Germinal center (tissue), 1 donor: ENCODE data around the gene ATXN1.
"Not testable (repeated sequence)": the region's sequence is repeated elsewhere in the genome, so short reads cannot be mapped to it uniquely, and the experiment has no call there.

Source experiments
- DNase-seq: peaks from one replicate; pipeline ENCODE4 v3.0.0; 2012; ENCODE audit warnings: mixed read lengths, low spot score

The ATXN1 gene

DNA sequence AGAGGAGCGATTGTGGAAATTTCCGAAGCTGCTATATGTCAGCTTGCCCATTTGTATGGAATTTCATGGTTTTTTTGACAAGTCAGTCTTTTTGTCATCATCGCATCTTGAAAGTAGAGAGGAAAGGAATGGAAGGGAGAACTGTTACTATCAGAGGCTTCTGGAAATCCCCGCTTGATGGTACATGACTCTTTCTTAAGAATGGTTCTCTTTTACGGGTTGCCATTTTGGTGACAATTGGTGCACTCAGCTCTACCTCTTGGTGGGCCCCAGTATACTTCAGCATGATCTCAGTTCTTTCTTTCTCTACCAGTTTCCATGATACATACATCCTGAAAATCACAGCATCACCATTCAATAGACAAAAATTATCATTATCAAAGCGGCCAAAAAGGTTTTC is 146.0 kb downstream of the ATXN1 start:
- not testable (repeated sequence) for DNase-seq

DNA sequence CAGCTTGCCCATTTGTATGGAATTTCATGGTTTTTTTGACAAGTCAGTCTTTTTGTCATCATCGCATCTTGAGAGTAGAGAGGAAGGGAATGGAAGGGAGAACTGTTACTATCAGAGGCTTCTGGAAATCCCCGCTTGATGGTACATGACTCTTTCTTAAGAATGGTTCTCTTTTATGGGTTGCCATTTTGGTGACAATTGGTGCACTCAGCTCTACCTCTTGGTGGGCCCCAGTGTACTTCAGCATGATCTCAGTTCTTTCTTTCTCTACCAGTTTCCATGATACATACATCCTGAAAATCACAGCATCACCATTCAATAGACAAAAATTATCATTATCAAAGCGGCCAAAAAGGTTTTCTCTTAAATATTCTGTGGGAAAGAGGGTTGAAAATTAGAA is 147.1 kb downstream of the ATXN1 start:
- DNase-seq, result not testable (repeated sequence)

GRCh38 chr6:16613504-16613903 is 147.8 kb downstream of the ATXN1 start:
- not testable (repeated sequence) for DNase-seq

DNA sequence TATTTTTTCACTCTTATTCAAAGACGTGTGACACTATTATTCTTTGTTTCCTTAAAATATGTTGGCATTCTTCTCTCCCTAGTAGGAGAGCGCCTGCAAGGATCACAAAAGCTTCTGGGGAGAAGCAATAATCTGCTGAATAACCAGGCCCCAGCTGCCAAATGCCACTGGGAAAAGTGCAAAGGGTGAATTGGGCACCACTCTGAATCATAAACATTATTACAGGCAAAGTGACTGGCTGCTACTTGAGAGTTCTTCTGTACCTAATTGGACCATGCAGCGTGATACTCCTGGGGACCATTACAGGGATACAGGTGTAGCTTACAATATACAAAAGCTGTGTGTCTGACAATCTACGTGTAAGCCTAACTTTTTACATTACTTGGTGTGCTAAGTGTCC is 152.8 kb downstream of the ATXN1 start:
- no peak for DNase-seq

DNA sequence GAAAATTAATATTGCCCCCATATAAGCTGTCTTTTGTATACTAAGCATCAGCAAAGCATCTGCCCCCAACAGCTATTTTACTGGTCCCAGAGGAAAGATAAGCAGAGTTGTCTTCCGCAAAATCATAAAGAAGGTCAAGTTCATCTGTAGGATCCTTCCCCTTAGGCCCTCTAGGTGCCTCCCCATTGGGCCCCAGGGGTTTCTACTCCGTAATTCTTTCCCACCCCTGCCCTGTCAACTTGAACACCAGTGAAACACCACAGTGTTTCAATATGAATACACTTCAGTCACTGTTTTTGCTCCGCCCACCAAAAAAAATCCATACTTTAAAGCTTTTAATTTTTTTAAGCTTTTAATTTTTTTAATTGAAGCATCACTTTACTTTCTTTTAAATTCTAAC is 159.2 kb downstream of the ATXN1 start:
- DNase-seq, result peak; percentile 17

DNA sequence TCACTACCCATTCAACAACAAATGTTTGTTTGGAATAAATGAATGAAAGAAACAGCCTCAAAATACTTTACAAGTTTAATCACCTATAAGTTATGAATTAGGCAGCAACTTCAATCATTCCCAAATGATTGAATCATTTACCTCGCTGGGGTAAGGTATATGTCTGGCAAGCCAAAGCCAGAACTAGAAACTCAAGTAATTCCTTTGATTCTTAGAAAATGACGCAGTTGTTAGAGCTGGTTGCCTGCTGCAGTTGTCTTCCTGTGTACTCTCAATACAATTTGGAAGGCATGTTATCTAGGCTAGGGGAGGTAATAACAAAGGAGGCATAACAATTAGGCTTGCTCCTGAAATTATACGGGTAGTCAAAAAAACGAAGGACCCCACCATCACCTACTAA is 160.6 kb downstream of the ATXN1 start:
- DNase-seq, result no peak

- DNase-seq, result no peak
These were observed 161.2 kb downstream of the ATXN1 start for GRCh38 chr6:16600026-16600425.

- DNase-seq, result no peak
These were observed 164.5 kb downstream of the ATXN1 start for GRCh38 chr6:16596616-16597331.

DNA sequence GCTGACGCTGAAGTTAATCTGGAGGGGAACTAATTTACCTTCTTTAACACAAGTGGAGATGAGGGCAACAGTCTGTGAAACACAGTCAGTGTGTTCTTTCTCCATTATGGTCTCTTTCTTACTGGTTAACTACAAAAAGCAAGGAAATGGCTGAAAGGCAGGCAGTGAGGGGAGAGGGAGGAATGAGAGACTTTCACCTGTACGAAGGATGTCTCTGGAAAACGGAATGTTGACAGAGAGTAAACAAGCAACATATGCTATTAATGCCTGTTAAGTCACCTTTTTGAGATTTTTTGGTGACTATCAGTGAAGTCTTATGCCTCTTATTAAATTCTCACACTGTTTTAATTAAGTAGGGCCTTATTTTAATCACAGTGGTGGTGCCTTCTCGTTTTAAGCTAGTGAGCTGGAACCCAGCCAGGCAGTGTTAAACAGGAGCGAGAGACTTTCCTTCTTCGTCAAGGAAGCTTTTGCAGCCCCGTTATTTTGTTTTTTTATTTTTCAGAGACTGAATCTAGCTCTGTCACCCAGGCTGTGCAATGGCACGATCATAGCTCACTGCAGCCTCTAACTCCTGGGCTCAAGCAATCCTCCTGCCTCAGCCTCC is 165.6 kb downstream of the ATXN1 start:
- no peak for DNase-seq

DNA sequence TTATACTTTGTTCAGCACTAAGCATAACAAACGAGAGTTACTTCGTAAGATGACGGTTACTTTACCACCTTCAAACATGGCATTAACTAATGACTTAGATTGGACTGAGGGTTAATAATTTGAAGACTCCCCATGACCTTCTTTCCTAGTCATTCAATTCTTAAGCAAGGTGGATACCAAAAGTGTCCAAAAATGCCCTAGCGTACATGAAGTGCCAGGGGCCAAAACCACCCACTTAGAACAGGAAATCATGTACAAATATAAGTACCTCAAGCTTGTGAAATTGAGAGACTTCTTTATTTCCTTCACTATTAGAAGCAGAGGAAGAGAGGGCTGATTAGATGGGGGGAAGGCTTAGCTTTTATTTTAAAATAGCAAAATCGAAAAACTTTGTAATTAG is 166.4 kb downstream of the ATXN1 start:
- DNase-seq, result no peak

GRCh38 chr6:16592223-16592911 is 168.9 kb downstream of the ATXN1 start:
- DNase-seq, result no peak

- no peak for DNase-seq
These were observed 169.7 kb downstream of the ATXN1 start for GRCh38 chr6:16591396-16592222.

GRCh38 chr6:16585805-16586204 is 175.5 kb downstream of the ATXN1 start:
- DNase-seq, result no peak

DNA sequence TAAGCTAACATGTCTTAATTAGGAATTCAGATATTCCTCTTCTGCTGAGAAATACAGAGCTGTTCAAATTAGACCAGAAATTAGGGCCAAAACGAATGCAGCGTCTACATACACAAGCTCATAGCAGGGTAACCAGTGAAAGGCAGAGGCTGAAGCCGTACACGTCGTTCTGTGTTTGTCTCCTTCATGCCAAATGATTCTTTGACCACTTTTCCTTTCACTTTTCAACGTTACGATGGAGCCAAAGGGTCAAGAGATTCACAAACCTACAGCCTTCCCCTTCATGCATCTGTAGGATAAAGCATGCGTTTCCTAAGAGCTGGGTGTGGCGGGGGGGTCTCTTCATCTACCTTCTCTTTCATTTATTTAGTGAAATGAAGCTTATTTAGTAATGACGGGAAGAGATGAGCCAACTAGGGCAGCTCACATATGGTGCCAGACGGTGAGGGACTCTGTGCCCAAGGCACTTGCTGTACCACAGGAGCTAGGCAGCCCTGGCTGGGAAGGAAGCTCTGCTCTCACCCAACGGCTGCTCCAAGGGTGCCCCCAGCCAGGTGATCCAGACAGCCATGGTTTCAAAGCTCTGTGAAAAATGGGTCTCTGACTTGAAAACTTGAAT is 178.0 kb downstream of the ATXN1 start:
- no peak for DNase-seq

DNA sequence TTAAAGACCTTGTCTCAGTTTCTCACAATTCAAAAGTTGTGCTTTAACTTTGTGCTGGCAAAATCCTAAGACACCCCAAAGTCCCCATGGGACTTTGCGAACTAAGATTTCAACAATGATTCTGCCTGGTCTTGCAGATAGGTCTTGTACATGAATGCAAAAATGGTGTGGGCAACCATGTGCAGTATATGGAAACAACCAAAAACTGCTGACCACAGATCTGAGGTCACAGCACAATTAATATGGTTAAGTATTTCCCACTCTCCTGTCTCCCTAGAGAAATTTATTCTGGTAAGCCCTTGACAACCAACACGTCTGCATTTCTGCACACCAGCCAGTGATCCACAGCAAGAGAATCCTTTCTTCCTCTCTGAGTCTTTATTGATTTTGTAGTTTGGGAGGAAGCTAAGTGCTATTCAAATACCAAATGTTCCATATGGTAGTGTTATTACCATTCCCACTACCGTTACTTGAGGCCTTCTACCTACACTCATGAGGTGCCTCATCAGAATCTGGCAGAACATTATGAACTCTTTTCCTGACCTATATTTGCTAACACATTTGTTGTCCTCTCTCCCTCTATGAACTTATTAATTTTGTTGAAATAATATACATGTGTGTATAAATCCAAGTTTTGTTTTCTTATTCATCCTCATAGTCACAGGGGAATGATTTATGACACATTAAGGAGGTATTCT is 178.7 kb downstream of the ATXN1 start:
- DNase-seq, result no peak

DNA sequence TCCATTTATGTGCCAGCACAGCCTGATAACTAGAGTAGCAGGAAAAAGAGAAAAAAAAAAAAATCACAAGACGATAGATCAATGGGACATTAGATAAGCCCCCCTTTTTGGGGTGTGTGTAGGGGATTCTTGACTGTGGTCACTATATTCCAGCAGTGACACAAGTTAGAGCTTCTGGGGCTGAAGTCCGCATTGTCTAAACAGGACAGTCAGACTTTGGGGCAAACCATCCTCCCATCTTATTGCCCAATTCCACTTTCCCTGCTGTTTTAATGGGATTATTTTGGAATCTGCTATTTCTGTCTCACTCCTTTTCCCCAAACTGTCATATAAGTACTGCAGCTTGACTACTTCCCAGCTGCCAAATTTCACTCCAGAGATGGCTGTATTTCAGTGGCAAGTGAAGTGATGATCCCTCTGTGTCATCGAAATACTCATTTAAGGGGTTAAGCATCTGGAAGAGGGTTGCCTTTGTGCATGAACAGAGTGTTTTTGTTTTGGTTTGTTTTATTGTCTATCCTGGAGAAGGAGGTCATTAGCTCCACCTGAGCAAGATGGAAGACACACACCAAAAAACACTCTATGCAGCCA is 182.5 kb downstream of the ATXN1 start:
- no peak for DNase-seq

DNA sequence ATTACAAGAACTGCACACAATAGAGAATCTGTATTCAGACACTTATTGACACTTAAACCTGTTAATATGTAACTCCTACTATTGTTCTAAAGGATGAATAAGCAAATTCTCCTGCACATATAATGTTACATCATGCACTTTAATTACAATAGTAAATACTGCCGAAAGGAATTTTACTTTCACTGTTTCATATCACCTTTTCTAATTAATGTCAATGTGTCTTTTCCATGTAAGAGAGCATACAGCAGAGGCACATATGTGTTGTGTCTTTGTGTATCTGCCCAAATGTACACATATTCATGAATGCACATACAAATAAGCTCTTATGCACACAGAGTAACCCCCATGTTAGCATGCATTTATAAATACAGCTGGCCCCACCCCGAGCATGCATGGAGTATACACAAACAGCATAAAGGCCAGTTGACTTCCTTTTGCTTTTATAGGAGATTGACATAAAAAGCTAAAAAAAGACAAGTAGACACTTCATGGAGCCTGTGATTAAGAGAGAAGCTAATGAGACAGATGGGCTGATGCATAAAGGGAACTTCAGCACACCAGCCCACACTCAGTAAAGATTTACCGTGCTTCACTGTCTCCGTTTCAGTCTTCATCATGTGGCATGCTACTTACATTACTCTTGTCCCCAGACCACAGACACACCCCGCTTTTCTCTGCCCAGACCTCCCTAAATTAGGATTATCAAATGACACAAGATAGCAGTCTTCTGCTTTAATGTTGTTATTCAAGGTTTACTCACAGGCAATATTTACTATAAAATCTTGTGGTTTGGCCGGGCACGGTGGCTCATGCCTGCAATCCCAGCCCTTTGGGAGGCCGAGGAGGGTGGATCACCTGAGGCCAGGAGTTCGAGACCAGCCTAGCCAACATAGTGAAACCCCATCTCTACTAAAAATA is 184.6 kb downstream of the ATXN1 start:
- no peak for DNase-seq

GRCh38 chr6:16575655-16576054 is 185.6 kb downstream of the ATXN1 start:
- DNase-seq, result no peak

GRCh38 chr6:16572943-16573342 is 188.3 kb downstream of the ATXN1 start:
- DNase-seq, result no peak

GRCh38 chr6:16572317-16572716 is 188.9 kb downstream of the ATXN1 start:
- DNase-seq, result no peak
